Hepatocyte (in vitro differentiated cells): Measurements from ENCODE around the gene DLG2.

Experiments
- EZH2 ChIP-seq: fragments of 200-600 bp; sonication (generic); IDR thresholded peaks from 2 replicates; pipeline ENCODE4 v1.6.1; 2016; ENCODE audit warnings: antibody characterized with exemption, mild to moderate bottlenecking, borderline replicate concordance
- EZH2phosphoT487 ChIP-seq: fragments of 200-600 bp; sonication (generic); IDR thresholded peaks from one replicate; pipeline ENCODE4 v1.6.1; 2018; ENCODE audit warnings: antibody characterized with exemption, mild to moderate bottlenecking, low read depth, moderate library complexity; ENCODE audit not compliant: unreplicated experiment, severe bottlenecking
- TF ChIP-seq, protein P1 (sequence below): fragments of 200-600 bp; sonication (generic); IDR thresholded peaks from 2 replicates; pipeline ENCODE4 v1.5.1; 2016; ENCODE audit warnings: antibody characterized with exemption, mild to moderate bottlenecking; ENCODE audit not compliant: poor library complexity

DNA sequence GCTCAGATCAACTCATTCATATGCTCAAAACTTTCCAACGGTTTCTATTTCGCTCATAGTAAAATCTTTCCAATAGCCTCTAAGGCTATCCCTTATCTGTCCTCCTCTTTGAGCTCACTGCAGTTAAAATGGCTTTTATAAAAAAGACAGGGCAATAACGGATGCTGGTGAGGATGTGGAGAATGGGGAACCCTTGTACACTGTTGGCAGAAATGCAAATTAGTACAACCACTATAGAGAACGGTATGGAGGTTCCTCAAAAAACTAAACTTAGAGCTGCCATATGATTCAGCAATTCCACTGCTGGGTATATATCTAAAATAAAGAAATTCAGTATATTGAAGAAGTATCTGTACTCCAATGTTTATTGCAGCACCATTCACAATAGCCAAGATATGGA lies 345.6 kb downstream of the DLG2 start:
- TF ChIP-seq, protein P1, sequence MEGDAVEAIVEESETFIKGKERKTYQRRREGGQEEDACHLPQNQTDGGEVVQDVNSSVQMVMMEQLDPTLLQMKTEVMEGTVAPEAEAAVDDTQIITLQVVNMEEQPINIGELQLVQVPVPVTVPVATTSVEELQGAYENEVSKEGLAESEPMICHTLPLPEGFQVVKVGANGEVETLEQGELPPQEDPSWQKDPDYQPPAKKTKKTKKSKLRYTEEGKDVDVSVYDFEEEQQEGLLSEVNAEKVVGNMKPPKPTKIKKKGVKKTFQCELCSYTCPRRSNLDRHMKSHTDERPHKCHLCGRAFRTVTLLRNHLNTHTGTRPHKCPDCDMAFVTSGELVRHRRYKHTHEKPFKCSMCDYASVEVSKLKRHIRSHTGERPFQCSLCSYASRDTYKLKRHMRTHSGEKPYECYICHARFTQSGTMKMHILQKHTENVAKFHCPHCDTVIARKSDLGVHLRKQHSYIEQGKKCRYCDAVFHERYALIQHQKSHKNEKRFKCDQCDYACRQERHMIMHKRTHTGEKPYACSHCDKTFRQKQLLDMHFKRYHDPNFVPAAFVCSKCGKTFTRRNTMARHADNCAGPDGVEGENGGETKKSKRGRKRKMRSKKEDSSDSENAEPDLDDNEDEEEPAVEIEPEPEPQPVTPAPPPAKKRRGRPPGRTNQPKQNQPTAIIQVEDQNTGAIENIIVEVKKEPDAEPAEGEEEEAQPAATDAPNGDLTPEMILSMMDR = no peak
- no peak for TF ChIP-seq EZH2
- no peak for TF ChIP-seq EZH2phosphoT487
